GM12878 (cell line): ENCODE results near the gene ZBTB34. TPM values are rescaled to one million over a fixed set of nuclear protein-coding genes. Genes with fewer than 3 reads are reported as not detected.

Experiments
- ASH2L ChIP-seq: fragments of 300-600, 200-600 bp; sonication (generic); IDR thresholded peaks from 2 replicates; pipeline ENCODE4 v1.6.1; 2017; ENCODE audit warnings: low read depth, mild to moderate bottlenecking, borderline replicate concordance
- CREM ChIP-seq: IDR thresholded peaks from 2 replicates; pipeline ENCODE4 v1.6.1; 2014; ENCODE audit warnings: antibody characterized with exemption, low read depth
- FOXK2 ChIP-seq: fragments of 450-650 bp; IDR thresholded peaks from 2 replicates; pipeline ENCODE4 v1.6.1; 2017; ENCODE audit warnings: mild to moderate bottlenecking, moderate library complexity
- MEF2A ChIP-seq: IDR thresholded peaks from 2 replicates; pipeline ENCODE4 v1.6.1; 2011; ENCODE audit warnings: low read depth, mild to moderate bottlenecking, low read length, moderate library complexity; ENCODE audit not compliant: insufficient read depth
- MTA3 ChIP-seq: IDR thresholded peaks from 2 replicates; pipeline ENCODE4 v1.6.1; 2012; ENCODE audit warnings: low read length, inconsistent platforms, borderline replicate concordance
- MXI1 ChIP-seq: fragments of 150-350 bp; IDR thresholded peaks from 2 replicates; pipeline ENCODE4 v1.6.1; 2011; ENCODE audit warnings: low read depth, mild to moderate bottlenecking, inconsistent platforms, low read length, improper control_type of control experiment
- MYC ChIP-seq: IDR thresholded peaks from 2 replicates; pipeline ENCODE4 v1.6.1; 2011; ENCODE audit warnings: mild to moderate bottlenecking, low read length, moderate library complexity, inconsistent platforms; ENCODE audit not compliant: insufficient read depth, insufficient replicate concordance, insufficient read length, severe bottlenecking
- NBN ChIP-seq: fragments of 450-650 bp; IDR thresholded peaks from 2 replicates; pipeline ENCODE4 v1.6.1; 2016
- NR2F1 ChIP-seq: fragments of 450-650 bp; conservative IDR thresholded peaks from 2 replicates; pipeline ENCODE4 v1.6.1; 2017; ENCODE audit warnings: mild to moderate bottlenecking
- PML ChIP-seq: IDR thresholded peaks from 2 replicates; pipeline ENCODE4 v1.6.1; 2012; ENCODE audit warnings: low read length, inconsistent platforms
- SMARCA5 ChIP-seq: fragments of 450-650 bp; IDR thresholded peaks from 2 replicates; pipeline ENCODE4 v1.6.1; 2017; ENCODE audit warnings: mild to moderate bottlenecking
- polyA plus RNA-seq, 11 experiments: library from polyadenylated mRNA; depleted of rRNA in 4 of 11; unstranded in 6 of 11; stranded (reverse) in 5 of 11; fragments of >200 nt; fragmentation: Nextera tagmentation in 4 of 11; fragmentation: Illumina TruSeq in 1 of 11; extraction: Ambion mirVana in 4 of 11; extraction: Trizol in 1 of 11; gene quantifications; 1 replicate in 1 of 11; 2 replicates in 10 of 11; pipeline versions ENCODE4 v1.2.1 to v1.2.3, GENCODE V29; 2011 to 2016; ENCODE audit warnings: inconsistent platforms in 2 of 11, missing spikeins in 2 of 11, low read depth in 1 of 11
- total RNA-seq, 4 experiments: library from RNA; depleted of rRNA in 3 of 4; stranded (reverse); fragments of >200 nt in 3 of 4; fragmentation: Illumina TruSeq in 1 of 4; extraction: Trizol in 1 of 4; gene quantifications; 2 replicates each; pipeline versions ENCODE4 v1.2.1 to v1.2.3, GENCODE V29; 2013 to 2021
- TF ChIP-seq, protein P1 (sequence below): fragments of 450-650 bp; IDR thresholded peaks from 2 replicates; pipeline ENCODE4 v1.6.1; 2016; ENCODE audit warnings: mild to moderate bottlenecking, moderate library complexity, borderline replicate concordance
- TF ChIP-seq, protein P2 (sequence below): IDR thresholded peaks from 2 replicates; pipeline ENCODE4 v1.6.1; 2012; ENCODE audit warnings: low read depth, low read length, improper control_type of control experiment
- TF ChIP-seq, protein P3 (sequence below): fragments of 450-650 bp; IDR thresholded peaks from 2 replicates; pipeline ENCODE4 v1.6.1; 2018; ENCODE audit warnings: borderline replicate concordance, mild to moderate bottlenecking; ENCODE audit not compliant: partially characterized antibody
- TF ChIP-seq, protein P4 (sequence below): fragments of 450-650 bp; IDR thresholded peaks from 2 replicates; pipeline ENCODE4 v1.6.1; 2017; ENCODE audit warnings: mild to moderate bottlenecking, moderate library complexity
- TF ChIP-seq, protein P5 (sequence below): IDR thresholded peaks from 2 replicates; pipeline ENCODE4 v1.6.1; 2012; ENCODE audit warnings: low read depth, low read length, improper control_type of control experiment

The ZBTB34 gene
- total and polyA plus RNA-seq, 10 of the 15 experiments (the other 5 are each of a cell fraction or from before 2014, with no cell fraction given), result 0.71 to 11.3 (median 3.8) TPM

DNA sequence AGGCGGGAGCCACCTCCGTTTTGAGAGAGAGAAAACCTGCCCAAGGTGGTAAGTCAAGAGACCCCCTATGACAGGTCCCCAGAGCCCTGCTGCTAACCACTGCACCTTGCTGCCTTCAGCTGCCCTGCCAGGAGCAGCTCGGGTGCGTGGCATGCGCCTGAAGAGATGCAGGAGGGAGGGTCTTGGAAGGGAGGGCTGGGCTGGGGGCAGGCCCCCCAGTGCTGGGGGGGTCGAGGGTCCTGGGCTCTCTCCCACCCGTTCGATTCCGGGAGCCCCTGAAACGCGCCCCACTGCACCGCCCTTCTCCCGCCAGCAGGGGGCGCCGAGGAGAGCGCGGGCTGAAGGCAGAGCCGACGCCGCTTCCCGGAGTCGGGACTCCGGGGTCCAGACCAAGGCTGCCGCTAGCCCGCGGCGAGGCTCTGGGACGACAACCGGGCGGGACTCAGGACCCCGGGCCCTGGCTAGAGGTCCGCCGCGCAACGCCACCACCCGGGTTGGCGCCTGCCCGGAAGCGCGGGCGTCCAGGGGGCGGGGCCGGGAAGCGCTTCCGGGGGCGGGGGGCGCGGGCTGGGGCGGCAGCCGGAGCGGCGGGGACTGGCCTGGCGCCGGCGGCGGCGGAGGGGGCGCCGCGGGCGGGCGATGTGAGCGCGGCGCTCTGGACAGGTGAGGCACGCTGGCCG, at the start of gene ZBTB34 (continued):
- TF ChIP-seq, protein P1, sequence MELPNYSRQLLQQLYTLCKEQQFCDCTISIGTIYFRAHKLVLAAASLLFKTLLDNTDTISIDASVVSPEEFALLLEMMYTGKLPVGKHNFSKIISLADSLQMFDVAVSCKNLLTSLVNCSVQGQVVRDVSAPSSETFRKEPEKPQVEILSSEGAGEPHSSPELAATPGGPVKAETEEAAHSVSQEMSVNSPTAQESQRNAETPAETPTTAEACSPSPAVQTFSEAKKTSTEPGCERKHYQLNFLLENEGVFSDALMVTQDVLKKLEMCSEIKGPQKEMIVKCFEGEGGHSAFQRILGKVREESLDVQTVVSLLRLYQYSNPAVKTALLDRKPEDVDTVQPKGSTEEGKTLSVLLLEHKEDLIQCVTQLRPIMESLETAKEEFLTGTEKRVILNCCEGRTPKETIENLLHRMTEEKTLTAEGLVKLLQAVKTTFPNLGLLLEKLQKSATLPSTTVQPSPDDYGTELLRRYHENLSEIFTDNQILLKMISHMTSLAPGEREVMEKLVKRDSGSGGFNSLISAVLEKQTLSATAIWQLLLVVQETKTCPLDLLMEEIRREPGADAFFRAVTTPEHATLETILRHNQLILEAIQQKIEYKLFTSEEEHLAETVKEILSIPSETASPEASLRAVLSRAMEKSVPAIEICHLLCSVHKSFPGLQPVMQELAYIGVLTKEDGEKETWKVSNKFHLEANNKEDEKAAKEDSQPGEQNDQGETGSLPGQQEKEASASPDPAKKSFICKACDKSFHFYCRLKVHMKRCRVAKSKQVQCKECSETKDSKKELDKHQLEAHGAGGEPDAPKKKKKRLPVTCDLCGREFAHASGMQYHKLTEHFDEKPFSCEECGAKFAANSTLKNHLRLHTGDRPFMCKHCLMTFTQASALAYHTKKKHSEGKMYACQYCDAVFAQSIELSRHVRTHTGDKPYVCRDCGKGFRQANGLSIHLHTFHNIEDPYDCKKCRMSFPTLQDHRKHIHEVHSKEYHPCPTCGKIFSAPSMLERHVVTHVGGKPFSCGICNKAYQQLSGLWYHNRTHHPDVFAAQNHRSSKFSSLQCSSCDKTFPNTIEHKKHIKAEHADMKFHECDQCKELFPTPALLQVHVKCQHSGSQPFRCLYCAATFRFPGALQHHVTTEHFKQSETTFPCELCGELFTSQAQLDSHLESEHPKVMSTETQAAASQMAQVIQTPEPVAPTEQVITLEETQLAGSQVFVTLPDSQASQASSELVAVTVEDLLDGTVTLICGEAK, result peak; percentile 68; the same call in 1 of the 2 replicates
- TF ChIP-seq NBN, result 0 out of 2 replicates have a peak, but pooled peaks have one; percentile 61
- TF ChIP-seq MYC, result no peak
- TF ChIP-seq, protein P2, sequence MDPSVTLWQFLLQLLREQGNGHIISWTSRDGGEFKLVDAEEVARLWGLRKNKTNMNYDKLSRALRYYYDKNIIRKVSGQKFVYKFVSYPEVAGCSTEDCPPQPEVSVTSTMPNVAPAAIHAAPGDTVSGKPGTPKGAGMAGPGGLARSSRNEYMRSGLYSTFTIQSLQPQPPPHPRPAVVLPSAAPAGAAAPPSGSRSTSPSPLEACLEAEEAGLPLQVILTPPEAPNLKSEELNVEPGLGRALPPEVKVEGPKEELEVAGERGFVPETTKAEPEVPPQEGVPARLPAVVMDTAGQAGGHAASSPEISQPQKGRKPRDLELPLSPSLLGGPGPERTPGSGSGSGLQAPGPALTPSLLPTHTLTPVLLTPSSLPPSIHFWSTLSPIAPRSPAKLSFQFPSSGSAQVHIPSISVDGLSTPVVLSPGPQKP, result peak; percentile 34; the same call in 1 of the 2 replicates
- TF ChIP-seq, protein P3, sequence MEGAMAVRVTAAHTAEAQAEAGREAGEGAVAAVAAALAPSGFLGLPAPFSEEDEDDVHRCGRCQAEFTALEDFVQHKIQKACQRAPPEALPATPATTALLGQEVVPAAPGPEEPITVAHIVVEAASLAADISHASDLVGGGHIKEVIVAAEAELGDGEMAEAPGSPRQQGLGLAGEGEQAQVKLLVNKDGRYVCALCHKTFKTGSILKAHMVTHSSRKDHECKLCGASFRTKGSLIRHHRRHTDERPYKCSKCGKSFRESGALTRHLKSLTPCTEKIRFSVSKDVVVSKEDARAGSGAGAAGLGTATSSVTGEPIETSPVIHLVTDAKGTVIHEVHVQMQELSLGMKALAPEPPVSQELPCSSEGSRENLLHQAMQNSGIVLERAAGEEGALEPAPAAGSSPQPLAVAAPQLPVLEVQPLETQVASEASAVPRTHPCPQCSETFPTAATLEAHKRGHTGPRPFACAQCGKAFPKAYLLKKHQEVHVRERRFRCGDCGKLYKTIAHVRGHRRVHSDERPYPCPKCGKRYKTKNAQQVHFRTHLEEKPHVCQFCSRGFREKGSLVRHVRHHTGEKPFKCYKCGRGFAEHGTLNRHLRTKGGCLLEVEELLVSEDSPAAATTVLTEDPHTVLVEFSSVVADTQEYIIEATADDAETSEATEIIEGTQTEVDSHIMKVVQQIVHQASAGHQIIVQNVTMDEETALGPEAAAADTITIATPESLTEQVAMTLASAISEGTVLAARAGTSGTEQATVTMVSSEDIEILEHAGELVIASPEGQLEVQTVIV, result no peak
- TF ChIP-seq MTA3, result no peak
- TF ChIP-seq, protein P4, sequence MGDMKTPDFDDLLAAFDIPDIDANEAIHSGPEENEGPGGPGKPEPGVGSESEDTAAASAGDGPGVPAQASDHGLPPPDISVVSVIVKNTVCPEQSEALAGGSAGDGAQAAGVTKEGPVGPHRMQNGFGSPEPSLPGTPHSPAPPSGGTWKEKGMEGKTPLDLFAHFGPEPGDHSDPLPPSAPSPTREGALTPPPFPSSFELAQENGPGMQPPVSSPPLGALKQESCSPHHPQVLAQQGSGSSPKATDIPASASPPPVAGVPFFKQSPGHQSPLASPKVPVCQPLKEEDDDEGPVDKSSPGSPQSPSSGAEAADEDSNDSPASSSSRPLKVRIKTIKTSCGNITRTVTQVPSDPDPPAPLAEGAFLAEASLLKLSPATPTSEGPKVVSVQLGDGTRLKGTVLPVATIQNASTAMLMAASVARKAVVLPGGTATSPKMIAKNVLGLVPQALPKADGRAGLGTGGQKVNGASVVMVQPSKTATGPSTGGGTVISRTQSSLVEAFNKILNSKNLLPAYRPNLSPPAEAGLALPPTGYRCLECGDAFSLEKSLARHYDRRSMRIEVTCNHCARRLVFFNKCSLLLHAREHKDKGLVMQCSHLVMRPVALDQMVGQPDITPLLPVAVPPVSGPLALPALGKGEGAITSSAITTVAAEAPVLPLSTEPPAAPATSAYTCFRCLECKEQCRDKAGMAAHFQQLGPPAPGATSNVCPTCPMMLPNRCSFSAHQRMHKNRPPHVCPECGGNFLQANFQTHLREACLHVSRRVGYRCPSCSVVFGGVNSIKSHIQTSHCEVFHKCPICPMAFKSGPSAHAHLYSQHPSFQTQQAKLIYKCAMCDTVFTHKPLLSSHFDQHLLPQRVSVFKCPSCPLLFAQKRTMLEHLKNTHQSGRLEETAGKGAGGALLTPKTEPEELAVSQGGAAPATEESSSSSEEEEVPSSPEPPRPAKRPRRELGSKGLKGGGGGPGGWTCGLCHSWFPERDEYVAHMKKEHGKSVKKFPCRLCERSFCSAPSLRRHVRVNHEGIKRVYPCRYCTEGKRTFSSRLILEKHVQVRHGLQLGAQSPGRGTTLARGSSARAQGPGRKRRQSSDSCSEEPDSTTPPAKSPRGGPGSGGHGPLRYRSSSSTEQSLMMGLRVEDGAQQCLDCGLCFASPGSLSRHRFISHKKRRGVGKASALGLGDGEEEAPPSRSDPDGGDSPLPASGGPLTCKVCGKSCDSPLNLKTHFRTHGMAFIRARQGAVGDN, result peak; percentile 81
- no peak for TF ChIP-seq PML
- 0 out of 2 replicates have a peak, but pooled peaks have one; percentile 11 for TF ChIP-seq MEF2A
- TF ChIP-seq MXI1, result no peak
- peak; percentile 12; the same call in 1 of the 2 replicates for TF ChIP-seq NR2F1
- TF ChIP-seq CREM, result no peak
- TF ChIP-seq, protein P5, sequence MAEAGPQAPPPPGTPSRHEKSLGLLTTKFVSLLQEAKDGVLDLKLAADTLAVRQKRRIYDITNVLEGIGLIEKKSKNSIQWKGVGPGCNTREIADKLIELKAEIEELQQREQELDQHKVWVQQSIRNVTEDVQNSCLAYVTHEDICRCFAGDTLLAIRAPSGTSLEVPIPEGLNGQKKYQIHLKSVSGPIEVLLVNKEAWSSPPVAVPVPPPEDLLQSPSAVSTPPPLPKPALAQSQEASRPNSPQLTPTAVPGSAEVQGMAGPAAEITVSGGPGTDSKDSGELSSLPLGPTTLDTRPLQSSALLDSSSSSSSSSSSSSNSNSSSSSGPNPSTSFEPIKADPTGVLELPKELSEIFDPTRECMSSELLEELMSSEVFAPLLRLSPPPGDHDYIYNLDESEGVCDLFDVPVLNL, result no peak
- no peak for TF ChIP-seq ASH2L
- TF ChIP-seq SMARCA5, result peak; percentile 98
- no peak for TF ChIP-seq FOXK2
